ENCODE measurements around the gene LCE1C. TPM values are rescaled to one million over a fixed set of nuclear protein-coding genes. Genes with fewer than 3 reads are reported as not detected.

LCE1C gene
- total RNA-seq, 1 experiment from 2014 or later, result not detected

- BruUV-seq (replicated peaks), result no TSS peak
- TF ChIP-seq EZH2phosphoT487 (IDR thresholded peaks at IDR 0.05; ENCODE audit: borderline replicate concordance, low read length) (no peak), EZH2 (IDR thresholded peaks at IDR 0.05; ENCODE audit: low read length, unreplicated experiment) (no peak)
- TF ChIP-seq, protein P1, sequence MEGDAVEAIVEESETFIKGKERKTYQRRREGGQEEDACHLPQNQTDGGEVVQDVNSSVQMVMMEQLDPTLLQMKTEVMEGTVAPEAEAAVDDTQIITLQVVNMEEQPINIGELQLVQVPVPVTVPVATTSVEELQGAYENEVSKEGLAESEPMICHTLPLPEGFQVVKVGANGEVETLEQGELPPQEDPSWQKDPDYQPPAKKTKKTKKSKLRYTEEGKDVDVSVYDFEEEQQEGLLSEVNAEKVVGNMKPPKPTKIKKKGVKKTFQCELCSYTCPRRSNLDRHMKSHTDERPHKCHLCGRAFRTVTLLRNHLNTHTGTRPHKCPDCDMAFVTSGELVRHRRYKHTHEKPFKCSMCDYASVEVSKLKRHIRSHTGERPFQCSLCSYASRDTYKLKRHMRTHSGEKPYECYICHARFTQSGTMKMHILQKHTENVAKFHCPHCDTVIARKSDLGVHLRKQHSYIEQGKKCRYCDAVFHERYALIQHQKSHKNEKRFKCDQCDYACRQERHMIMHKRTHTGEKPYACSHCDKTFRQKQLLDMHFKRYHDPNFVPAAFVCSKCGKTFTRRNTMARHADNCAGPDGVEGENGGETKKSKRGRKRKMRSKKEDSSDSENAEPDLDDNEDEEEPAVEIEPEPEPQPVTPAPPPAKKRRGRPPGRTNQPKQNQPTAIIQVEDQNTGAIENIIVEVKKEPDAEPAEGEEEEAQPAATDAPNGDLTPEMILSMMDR (conservative IDR thresholded peaks at IDR 0.05; ENCODE audit: low read depth, low read length), result no peak
- Histone ChIP-seq H3K4me3 (ENCODE audit: low read length) (no peak overlapping the region), H3K9ac (ENCODE audit: low read length) (no peak overlapping the region), H3K27ac (ENCODE audit: low read length) (no peak overlapping the region), H3K79me2 (ENCODE audit: low read length) (no peaks in the 10 kb centered on the region), H2AFZ (ENCODE audit: low read length) (no peak overlapping the region), H4K20me1 (ENCODE audit: low read length) (no peaks in the 10 kb centered on the region), H3F3A (ENCODE audit: low read length, unreplicated experiment) (no peaks in the 10 kb centered on the region), H3K9me3 (ENCODE audit: low read length) (no peaks in the 10 kb centered on the region), H3K4me1 (ENCODE audit: insufficient read depth, low read length) (no peaks in the 10 kb centered on the region), H3K27me3 (ENCODE audit: low read length) (peaks cover 5% of the 10 kb centered on the region; the same call in 1 of the 2 replicates), H3K36me3 (ENCODE audit: low read depth, low read length) (no peaks in the 10 kb centered on the region), H3K9me2 (replicated peaks; ENCODE audit: low read length) (no peaks in the 10 kb centered on the region), H3K4me2 (ENCODE audit: low read length) (no peak overlapping the region)
- ATAC-seq, result no peak
- intact Hi-C loops (cut with micrococcal nuclease), result no loop called here
- ChIA-PET POLR2A (ENCODE audit: unreplicated experiment) (no interaction called here), CTCF (no interaction called here)
- no peak for DNase-seq
Observed at GRCh38 chr1:152795686-152796085, 10.8 kb downstream of the LCE1C start.

- H3K9me2 ChIP-seq (replicated peaks; ENCODE audit: low read length), result no peaks in the 10 kb centered on the region
- TF ChIP-seq EZH2 (IDR thresholded peaks at IDR 0.05; ENCODE audit: low read length, unreplicated experiment), result no peak
- TF ChIP-seq, protein P1 (conservative IDR thresholded peaks at IDR 0.05; ENCODE audit: low read depth, low read length), result no peak
- TF ChIP-seq EZH2phosphoT487 (IDR thresholded peaks at IDR 0.05; ENCODE audit: borderline replicate concordance, low read length), result no peak
- H2AFZ ChIP-seq (ENCODE audit: low read length), result no peak within 1 kb of the TSS
- POLR2A ChIA-PET (ENCODE audit: unreplicated experiment), result no interaction called here
- no peak within 1 kb of the TSS for H3K27ac ChIP-seq (ENCODE audit: low read length)
- ATAC-seq, result no peak
- H3K79me2 ChIP-seq (ENCODE audit: low read length), result no peaks in the 10 kb centered on the region
- DNase-seq, result no peak
- 0 out of 2 replicates have a peak, but pooled peaks cover 8% of the 10 kb centered on the region for H3K27me3 ChIP-seq (ENCODE audit: low read length)
- BruUV-seq (replicated peaks), result no TSS peak
- no peak within 1 kb of the TSS for H3K9ac ChIP-seq (ENCODE audit: low read length)
- CTCF ChIA-PET, result no interaction called here
- H3K4me1 ChIP-seq (ENCODE audit: insufficient read depth, low read length), result 0 out of 2 replicates have a peak, but pooled peaks cover 4% of the 10 kb centered on the region
- no peak within 1 kb of the TSS for H3K4me2 ChIP-seq (ENCODE audit: low read length)
- H3K4me3 ChIP-seq (ENCODE audit: low read length), result no peak within 1 kb of the TSS
- H3F3A ChIP-seq (ENCODE audit: low read length, unreplicated experiment), result no peaks in the 10 kb centered on the region
- no peaks in the 10 kb centered on the region for H3K36me3 ChIP-seq (ENCODE audit: low read depth, low read length)
- intact Hi-C loops (cut with micrococcal nuclease), result loop anchor here (1.0 kb wide), 1 partner anchor 12 kb away; no protein-coding TSS in a partner anchor
- no peaks in the 10 kb centered on the region for H3K9me3 ChIP-seq (ENCODE audit: low read length)
- no peaks in the 10 kb centered on the region for H4K20me1 ChIP-seq (ENCODE audit: low read length)
Observed at GRCh38 chr1:152786077-152786476, 20.4 kb downstream of the LCE1C start, which contains the start of gene LCE1E. Gene LCE1E, plus strand, starts transcription at chr1:152786257. Its CDS starts 1,043 bp downstream, at chr1:152787300.

DNA sequence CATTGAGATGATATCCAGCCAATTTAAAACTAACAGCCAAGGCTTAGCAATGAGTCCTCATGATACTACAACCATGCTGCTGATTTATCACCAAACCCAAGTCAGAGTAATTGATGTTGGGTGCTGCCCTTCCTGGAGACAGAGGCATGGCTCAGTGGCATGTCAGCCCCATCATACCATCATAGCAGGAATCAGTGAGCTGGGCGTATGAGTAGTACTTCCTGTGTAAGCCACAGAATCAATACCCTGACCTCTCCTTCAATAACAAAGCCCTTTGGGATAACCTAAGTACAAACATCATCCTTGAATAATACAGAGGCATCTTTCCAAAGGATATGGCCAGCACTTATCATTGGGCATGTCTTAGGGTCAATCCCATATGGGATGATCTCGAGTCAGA, 23.4 kb downstream of the LCE1C start:
- H3K4me1 ChIP-seq (ENCODE audit: insufficient read depth, low read length), result 0 out of 2 replicates have a peak, but pooled peaks cover 4% of the 10 kb centered on the region
- TF ChIP-seq, protein P1 (conservative IDR thresholded peaks at IDR 0.05; ENCODE audit: low read depth, low read length), result no peak
- TF ChIP-seq EZH2 (IDR thresholded peaks at IDR 0.05; ENCODE audit: low read length, unreplicated experiment), result no peak
- TF ChIP-seq EZH2phosphoT487 (IDR thresholded peaks at IDR 0.05; ENCODE audit: borderline replicate concordance, low read length), result no peak
- no peaks in the 10 kb centered on the region for H3F3A ChIP-seq (ENCODE audit: low read length, unreplicated experiment)
- H3K27ac ChIP-seq (ENCODE audit: low read length), result no peak overlapping the region
- DNase-seq (peak; percentile 8), ATAC-seq (no peak)
- H3K9ac ChIP-seq (ENCODE audit: low read length), result no peak overlapping the region
- no peak overlapping the region for H3K4me2 ChIP-seq (ENCODE audit: low read length)
- H3K9me3 ChIP-seq (ENCODE audit: low read length), result no peaks in the 10 kb centered on the region
- H4K20me1 ChIP-seq (ENCODE audit: low read length), result no peaks in the 10 kb centered on the region
- no peaks in the 10 kb centered on the region for H3K79me2 ChIP-seq (ENCODE audit: low read length)
- CTCF ChIA-PET, result no interaction called here
- no peaks in the 10 kb centered on the region for H3K36me3 ChIP-seq (ENCODE audit: low read depth, low read length)
- H3K9me2 ChIP-seq (replicated peaks; ENCODE audit: low read length), result no peaks in the 10 kb centered on the region
- no TSS peak for BruUV-seq (replicated peaks)
- no peak overlapping the region for H3K4me3 ChIP-seq (ENCODE audit: low read length)
- H3K27me3 ChIP-seq (ENCODE audit: low read length), result peaks cover 30% of the 10 kb centered on the region
- intact Hi-C loops (cut with micrococcal nuclease), result no loop called here
- no peak overlapping the region for H2AFZ ChIP-seq (ENCODE audit: low read length)
- POLR2A ChIA-PET (ENCODE audit: unreplicated experiment), result no interaction called here

Data from PC-3 (cell line).